Stimulated activated CD4-positive, alpha-beta T cell treated with anti-CD3 and anti-CD28 coated beads, TNF-alpha, amount 100 ng/mL, for 1 hour (primary cell): ENCODE measurements around the gene BUD23.
"Not testable (repeated sequence)": the region's sequence is repeated elsewhere in the genome, so short reads cannot be mapped to it uniquely, and the experiment has no call there.

ENCODE experiments used
- DNase-seq, 3 donors: peaks; one replicate each; pipeline ENCODE4 v3.0.0-alpha.2; 2020; ENCODE audit warnings: low read depth in 3 of 3, low spot score in 1 of 3

Gene BUD23, protein sequence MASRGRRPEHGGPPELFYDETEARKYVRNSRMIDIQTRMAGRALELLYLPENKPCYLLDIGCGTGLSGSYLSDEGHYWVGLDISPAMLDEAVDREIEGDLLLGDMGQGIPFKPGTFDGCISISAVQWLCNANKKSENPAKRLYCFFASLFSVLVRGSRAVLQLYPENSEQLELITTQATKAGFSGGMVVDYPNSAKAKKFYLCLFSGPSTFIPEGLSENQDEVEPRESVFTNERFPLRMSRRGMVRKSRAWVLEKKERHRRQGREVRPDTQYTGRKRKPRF

DNA sequence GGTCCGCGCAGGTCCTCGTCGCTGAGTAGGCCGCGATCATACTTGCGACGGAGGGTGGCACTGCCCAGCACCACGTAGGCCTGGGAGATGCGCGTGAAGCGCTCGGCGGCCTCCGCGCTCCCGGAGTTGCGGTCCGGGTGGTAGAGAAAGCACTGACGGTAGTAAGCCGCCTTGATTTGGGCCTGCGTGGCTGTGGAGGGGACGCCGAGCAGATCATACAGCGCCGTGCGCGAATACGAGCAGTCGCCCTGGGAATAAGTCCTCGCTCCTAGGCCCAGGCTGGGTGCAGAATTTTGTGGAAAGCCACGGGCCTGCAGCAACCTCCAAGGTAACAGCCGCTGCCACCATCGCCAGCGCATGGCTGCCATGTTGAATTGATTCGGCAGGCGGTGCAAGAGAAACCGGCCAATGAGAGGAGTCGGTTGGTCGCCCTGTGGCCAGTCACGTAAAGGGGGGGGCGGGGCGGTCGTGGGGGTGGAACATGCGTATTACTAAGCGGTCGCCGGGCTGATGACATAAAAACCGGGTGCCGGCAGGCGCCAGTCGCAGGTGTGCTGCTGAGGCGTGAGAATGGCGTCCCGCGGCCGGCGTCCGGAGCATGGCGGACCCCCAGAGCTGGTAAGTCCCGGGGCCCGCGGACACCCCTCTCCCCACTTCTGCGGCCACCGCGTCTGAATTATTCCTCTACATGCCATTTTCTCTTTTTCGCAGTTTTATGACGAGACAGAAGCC, at the start of gene BUD23, which contains the start of gene DNAJC30:
TSS of gene BUD23 (plus strand) at position 542 of the 732 bp plus-strand sequence. CDS start at position 571, 29 bp downstream.
TSS of gene DNAJC30 (minus strand) at position 398 of the 732 bp plus-strand sequence. CDS start at position 368, 30 bp downstream.
- DNase-seq = peak; percentile 88 to 96 (median 91)

DNA sequence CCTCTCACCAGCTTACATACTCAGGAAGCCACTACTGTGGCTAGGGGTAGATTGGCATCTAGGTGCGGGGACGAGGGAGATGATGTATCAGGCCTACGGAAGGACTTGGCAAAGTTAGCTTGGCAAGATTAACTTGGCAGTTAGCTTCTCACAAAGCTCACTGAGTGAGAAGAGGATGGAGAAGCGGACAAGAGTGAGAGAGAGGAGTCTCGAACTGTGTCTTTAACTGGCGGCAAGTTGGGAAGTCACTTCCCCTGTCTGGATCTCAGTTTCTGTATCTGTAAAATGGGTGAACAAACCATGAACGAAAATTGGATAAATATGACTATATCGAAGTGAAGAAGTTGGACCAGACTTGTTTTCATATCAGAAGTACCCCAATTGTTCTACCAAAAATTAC, 49.6 kb upstream of the BUD23 start:
- no peak for DNase-seq

DNA sequence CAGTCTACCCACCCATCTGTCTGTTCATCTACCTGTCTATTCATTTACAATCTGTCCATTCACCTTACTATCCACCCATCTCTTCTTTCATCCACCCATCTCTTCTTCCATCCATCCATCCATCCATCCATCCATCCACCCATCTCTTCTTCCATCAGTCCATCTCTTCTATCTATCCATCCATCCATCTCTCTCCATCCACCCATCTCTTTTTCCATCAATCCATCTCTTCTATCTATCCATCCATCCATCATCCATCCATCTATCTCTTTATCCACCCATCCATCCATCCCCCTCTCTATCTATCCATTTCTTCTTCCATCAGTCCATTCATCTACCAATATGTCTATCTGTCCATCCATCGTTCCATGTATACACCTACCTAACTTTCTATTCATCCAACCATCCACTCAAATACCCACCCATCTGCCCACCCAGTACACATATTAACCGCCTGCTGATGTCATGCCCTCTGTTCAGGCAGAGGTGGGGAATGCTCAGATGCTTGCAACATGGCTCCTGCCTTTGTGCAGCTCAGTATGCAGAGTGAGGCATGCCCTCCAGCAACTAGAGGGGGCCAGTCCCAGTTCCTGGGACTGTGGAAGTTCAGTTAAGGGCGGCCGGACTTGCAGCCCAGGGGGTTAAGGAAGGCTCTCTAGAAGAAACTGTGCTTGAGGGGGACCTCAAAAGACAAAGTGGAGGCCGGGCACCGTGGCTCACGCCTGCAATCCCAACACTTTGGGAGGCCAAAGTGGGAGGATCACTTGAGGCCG, 47.8 kb upstream of the BUD23 start:
- no peak for DNase-seq

DNA sequence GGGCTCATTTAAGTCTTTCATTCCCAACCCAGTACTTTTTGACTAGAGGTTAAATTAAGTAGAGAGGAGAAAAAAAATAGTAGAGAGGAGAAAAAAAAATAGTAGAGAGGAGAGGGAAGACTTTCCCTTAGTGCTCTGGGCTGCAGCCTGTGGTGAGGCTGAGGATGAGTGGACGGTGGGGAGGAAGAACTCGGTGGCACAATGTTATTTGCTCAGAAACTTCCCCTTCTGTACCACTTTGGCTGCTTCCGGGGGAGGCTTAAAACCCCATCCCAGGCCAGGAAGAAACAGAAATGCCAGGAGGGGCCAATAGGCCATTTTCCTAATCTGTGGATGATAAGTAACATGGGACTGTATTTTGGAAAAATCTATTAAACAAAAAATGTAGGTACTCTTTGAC, 44.5 kb upstream of the BUD23 start:
- no peak for DNase-seq

DNA sequence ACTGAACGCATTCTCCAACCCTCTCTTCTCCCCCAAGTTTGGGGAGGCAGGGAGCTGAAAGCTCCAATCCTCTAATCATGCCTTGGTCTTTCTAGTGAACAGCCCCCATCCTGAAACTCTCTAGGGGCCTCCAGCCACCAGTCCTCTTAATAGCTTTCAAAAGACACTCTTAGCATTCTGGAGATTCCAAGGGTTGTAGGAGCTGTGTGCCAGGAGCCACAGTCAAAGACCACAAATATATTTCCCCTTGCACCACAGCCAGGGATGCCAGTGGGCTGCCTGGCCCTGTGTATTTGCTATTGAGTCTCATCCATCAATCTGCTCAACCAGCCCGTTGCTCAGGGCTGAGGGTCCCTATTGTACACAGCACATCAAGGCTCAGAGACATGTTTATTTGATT, 40.6 kb upstream of the BUD23 start:
- DNase-seq = no peak

DNA sequence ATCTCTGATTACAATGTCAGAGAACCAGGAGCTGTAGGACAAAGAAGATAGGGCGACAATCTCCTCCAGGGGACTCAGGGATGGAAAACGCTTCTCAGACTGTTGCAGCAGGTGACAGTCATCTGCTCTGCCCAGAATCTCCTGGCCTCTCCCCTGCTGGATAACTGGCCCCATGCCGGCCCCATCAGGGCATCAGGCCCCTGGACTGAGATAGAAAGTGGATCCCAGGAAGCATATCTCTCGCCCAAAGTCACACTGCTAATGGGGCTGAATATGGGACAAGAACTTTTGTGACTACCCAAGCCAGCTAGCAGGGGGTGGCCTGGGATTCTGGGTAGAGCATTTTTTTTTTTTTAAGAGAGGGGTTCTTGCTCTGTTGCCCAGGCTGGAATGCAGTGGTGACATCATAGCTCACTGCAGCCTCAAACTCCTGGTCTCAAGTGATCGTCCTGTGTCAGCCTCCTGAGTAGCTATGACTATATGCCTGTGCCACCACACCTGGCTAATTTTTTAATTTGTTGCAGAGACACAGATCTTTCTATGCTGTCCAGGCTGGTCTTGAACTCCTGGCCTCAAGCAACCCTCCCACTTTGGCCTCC, 38.6 kb upstream of the BUD23 start:
- no peak for DNase-seq

DNA sequence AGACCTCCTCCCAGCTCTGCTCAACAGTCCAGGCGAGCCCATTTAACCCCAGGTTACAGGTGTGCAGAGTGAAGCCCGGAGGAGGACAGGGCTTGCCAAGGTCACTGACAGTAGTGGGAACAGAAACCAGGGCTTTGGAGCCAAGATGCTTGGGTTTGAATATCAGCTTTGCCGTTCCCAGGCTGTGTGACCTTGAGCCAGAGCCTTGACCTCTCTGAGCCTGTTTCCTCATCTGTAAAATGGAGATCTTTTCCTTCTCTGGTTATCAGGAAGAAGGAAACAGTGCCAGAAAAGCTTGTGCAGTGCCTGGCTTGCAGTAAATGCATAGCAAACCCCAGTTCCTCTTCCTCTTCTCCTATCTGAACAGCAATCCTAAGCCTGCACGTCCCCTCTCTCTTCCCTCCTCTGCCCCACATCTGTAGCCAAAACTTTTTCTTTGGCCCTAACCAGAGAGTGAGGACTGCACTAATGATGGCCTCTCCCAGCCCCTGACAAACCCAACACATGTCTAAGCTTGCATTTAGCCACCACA, 37.7 kb upstream of the BUD23 start:
- DNase-seq = no peak

DNA sequence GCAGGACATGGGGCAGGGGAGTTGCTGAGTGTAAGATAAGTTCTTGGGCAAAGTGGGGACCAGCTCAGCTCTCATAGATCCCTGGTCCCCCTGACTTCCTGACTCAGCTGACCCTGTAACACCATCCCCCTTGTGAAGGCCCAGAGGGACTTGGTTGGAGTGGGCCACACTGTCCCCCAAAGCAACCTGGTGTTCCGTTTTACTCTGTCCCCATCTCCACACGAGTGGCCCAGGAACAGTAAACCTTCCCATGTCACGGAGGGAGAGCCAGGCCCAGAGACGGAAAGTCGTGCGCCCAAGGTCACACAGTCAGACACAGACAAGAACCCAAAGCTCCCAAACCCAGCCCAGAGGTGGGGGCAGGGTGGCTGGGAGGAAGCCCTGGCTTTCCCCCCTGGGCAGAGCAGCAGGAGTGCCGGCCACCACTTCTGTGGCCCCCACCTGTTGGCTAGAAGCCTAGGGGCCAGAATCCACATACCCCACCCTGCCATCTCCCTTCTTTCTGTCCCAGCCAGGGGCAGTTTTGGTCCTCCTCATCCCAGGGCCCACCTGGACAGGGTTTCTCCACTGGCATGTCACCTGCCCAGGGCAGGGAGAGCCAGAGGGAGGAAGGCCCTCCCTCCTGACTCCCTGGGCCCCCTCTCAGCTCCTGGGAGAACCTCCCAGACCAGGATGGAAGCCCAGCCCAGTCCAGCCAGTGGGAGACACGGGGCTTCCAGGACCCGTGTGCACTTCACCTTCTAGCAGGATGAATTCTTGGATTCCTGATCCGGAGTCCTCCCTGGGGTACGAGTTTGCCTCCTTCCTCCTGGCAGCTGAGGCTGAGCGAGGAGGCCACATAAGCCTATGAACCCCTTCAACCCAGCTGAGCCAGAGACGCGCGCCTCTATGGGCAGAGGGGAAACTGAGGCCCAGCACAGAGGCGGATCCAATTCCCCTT, 36.3 kb upstream of the BUD23 start:
- no peak for DNase-seq

DNA sequence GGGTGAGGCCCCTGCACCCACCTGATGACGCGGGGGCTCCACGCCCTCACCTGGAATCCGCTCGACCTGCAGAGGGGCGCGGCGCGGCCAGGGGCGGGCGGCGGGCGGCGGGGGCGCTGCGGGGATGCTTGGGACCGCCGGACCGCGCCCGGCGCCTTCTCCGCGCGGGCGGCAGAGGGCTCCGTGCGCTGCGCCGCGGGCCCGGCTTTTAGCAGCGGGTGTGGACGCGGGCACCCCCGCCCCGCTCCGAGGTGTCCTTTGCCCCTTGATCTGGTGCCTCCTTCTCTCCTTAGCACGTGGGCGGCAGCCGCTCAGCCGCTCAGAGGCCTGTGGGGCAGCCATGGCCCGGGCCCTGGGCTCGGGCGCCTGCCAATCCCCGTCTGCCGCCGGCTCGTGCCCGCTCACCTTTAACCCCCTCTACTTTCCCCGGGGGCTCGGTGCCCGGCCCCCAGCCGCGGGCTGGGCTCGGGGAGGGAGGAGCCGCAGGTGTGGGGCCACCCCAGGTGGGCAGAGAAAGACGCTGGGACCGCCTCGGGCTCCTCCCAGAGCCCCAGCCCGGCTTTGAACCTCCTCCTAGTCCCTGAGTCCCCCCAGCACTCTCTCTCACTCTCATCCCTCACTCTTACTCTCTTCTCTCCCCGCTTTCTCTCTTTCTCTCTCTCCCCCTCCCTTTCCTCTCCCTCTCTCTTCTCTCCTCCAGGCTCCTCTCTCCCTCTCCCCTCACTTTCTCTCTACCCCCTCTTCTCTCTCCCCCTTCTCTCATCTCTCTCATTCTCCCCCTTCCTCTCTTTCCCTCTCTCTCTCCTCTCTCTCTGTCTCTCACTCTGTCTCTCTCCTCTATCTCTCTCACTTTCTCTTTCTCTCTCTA, 35.4 kb upstream of the BUD23 start:
- DNase-seq = no peak

DNA sequence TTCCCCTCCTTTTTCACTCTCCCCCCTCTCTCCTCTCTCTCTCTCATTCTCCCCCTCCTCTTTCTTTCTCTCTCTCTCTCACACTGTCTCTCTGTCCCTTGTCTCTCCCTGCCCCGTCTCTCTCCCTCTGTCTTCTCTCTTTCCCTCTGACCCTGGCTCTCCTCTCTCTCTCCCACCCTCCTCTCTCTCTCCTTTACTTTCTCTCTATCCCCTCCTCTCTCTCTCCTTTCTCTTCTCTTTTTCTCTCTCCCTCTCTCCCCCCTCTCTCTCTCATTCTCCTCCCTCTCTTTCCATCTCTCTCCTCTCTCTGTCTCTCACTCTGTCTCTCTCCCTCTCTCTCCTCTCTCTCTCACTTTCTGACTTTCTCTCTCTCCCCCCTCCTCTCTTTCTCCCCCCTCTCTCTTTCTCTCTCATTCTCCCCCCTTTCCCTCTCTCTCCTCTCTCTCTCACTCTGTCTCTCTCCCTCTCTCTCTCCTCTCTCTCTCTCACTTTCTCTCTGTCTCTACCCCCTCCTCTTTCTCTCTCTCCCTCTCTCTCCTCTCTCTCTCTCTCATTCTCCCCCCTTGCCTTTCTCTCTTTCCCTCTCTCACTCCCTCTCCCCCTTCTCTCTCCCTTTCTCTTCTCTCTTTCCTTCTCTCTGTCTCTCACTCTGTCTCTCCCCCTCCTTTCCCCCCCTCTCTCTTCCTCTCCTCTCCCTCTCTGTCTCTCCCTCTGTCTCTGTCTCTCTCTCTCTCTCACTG, 34.6 kb upstream of the BUD23 start:
- DNase-seq = no peak

DNA sequence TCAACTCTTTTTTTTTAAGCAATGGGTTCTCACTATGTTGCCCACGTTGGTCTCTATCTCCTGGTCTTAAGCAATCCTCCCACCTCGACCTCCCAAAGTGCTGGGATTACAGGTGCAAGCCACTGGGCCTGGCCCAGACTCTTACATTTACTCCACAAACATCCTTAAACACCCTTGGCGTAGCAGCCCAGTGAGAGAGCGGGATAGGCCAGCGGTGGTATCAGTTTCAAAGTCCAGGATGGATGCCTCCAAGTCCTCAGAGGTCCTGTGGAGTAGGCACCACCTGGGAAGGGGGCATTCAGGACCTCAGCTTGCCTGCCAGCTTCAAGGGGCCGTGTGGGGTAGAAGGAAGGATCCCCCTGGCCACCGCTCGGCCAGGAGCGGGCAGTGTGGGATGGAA, 33.8 kb upstream of the BUD23 start:
- DNase-seq = no peak

DNA sequence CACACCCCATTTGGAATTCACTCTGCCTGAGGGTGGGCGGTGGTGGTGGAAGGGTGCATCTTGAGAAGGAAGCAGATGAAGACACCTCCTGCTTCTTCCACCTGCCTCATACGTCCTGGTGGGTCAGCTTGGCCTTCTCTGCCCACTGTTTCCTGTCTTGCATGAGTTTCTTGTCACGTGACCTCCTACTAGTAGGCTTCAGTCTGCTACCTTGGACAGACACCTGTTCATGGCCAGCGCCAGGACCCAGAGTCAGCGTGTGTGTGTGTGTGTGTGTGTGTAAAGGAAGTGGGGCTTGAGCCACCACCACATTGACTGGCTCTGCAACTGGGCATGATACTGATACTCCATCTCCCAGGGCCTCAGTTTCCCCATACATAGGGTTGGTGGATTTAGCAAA, 32.9 kb upstream of the BUD23 start:
- no peak for DNase-seq

DNA sequence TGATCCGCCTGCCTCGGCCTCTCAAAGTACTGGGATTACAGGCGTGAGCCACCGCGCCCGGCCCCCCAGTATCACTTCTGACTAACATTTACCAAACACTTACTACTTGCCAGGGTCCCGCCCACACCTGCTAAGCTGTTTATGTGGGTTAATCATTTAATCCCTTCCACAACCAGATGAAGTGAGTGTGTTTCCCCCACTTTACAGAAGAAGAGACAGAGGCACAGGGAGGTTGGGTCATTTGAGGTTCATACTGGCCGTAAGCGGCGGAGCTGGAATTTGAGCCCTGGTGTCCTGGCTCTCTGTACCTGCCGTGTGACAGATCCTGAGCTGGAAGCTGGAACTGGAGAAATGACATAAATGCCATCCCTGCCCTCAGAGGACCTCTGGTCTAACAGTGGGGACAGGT, 30.9 kb upstream of the BUD23 start:
- DNase-seq = no peak

DNA sequence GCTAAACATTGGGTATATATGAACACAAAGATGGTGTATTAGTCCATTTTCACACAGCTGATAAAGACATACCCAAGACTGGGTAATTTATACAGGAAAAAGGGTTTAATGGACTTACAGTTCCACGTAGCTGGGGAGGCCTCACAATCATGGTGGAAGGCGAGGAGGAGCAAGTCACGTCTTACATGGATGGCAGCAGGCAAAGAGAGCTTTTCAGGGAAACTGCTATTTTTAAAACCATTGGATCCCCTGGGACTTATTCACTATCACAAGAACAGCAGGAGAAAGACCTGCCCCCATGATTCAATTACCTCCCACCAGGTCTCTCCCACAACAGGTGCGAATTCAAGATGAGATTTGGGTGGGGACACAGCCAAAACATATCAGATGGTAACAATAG, 28.1 kb upstream of the BUD23 start:
- not testable (repeated sequence) for DNase-seq

DNA sequence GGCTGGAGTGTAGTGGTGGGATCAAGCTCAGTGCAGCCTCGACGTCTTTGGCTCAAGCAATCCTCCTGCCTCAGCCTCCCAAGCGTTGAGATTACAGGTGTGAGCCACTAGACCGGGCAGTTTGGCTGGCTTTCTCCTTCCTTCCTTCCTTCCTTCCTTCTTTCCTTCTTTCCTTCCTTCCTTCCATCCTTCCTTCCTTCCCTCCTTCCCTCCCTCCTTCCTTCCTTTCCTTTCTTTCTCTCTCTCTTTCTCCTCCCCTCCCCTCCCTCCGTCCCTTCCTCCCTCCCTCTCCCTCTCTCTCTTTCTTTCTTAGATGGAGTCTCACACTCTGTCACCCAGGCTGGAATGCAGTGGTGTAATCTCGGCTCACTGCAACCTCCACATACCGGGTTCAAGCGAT, 23.4 kb upstream of the BUD23 start:
- DNase-seq = no peak

DNA sequence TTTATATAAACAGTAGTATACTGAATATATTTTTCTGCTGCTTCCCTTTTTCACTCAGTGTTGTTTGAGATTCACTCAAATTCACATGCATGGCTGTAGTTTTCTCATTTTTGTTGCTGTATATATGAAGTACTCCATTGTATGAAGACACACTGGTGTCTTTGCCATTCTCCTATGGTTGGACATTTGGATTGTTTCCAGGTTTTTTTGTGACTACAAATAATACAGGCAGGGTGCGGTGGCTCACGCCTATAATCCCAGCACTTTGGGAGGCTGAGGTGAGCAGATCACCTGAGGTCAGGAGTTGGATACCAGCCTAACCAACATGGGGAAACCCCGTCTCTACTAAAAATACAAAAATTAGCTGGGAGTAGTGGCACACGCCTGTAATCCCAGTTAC, 22.8 kb upstream of the BUD23 start:
- not testable (repeated sequence) for DNase-seq

DNA sequence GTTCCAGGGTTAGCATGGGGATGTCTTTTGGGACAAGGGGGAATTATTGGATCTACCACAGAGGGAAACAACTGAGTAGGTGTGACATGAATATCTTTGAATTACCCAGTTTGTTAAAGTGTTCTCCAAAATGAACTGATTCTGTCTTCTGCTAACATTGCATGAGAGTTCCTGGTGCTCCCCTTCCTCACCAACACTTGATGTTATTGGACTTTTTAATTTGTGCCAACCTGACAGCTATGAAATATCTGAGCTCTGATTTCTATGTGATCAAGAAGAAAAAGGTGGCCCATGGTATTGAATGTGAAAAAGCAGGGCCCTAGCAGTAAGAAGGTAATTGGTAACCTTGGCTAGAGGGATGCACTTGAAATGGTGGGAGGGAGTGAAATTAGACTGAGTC, 20.4 kb upstream of the BUD23 start:
- DNase-seq = no peak

DNA sequence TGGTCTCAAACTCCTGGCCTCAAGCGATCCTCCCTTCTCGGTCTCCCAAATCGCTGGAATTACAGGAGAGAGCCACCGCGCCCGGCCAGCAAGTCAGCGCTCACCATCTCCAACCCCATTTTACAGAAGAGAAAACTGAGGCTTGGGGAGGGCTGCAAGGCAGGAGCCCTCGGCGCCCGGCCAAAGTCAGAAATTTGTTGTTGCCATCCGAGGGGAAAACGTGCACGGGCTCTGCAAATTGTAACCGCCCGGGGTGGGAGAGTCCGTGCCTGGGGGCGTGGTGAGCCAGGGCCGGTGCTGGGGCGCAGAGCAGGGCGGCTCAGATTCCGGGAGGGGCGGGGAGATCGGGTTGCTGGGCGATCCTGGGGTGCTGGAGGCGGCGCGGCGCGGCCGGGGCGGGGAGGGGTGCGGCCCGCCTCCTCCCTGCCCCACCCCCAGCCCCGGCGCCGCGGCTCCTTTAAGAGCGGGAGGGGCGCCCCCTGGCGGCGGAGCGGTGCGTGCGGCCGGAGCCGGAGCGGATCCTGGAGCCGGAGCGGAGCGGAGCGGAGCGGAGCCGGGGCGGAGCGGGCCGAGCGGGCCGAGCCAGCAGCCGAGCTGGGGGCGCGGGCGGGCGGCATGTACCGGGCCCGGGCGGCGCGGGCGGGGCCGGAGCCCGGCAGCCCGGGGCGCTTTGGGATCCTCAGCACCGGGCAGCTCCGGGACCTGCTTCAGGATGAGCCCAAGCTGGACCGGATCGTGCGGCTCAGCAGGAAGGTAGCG, 15.9 kb upstream of the BUD23 start, which contains the start of gene VPS37D:
TSS of gene VPS37D (plus strand) at position 488 of the 759 bp plus-strand sequence. CDS start at position 616, 128 bp downstream.
- peak; percentile 82 to 95 (median 93) for DNase-seq
